Neural progenitor cell (in vitro differentiated cells): Measurements from ENCODE around the gene SMYD3.

Experiments used
- EZH2 ChIP-seq: fragments of 200-600 bp; sonication (generic); IDR thresholded peaks from 2 replicates; pipeline ENCODE4 v1.6.1; 2017; ENCODE audit warnings: antibody characterized with exemption, mild to moderate bottlenecking, moderate library complexity
- EZH2phosphoT487 ChIP-seq: fragments of 200-600 bp; sonication (generic); IDR thresholded peaks from 2 replicates; pipeline ENCODE4 v1.6.1; 2017; ENCODE audit warnings: antibody characterized with exemption
- TF ChIP-seq, protein P1 (sequence below): fragments of 200-600 bp; sonication (generic); IDR thresholded peaks from 2 replicates; pipeline ENCODE4 v1.5.1; 2017; ENCODE audit warnings: antibody characterized with exemption, mild to moderate bottlenecking

- TF ChIP-seq, protein P1, sequence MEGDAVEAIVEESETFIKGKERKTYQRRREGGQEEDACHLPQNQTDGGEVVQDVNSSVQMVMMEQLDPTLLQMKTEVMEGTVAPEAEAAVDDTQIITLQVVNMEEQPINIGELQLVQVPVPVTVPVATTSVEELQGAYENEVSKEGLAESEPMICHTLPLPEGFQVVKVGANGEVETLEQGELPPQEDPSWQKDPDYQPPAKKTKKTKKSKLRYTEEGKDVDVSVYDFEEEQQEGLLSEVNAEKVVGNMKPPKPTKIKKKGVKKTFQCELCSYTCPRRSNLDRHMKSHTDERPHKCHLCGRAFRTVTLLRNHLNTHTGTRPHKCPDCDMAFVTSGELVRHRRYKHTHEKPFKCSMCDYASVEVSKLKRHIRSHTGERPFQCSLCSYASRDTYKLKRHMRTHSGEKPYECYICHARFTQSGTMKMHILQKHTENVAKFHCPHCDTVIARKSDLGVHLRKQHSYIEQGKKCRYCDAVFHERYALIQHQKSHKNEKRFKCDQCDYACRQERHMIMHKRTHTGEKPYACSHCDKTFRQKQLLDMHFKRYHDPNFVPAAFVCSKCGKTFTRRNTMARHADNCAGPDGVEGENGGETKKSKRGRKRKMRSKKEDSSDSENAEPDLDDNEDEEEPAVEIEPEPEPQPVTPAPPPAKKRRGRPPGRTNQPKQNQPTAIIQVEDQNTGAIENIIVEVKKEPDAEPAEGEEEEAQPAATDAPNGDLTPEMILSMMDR = no peak
- no peak for TF ChIP-seq EZH2
- no peak for TF ChIP-seq EZH2phosphoT487
Measured at GRCh38 chr1:246415028-246415427, 92.1 kb downstream of the SMYD3 start.
